Stimulated activated CD8-positive, alpha-beta memory T cell treated with anti-CD3 and anti-CD28 coated beads, Interleukin-12 subunit alpha, Interleukin-12 subunit beta, amount 100 ng/mL, for 24 hours (primary cell): ENCODE data around the gene KCP.

Experiments
- DNase-seq: peaks from one replicate; pipeline ENCODE4 v3.0.0-alpha.2; 2020; ENCODE audit errors: extremely low read depth

Gene KCP

GRCh38 chr7:128827971-128828711, 82.4 kb downstream of the KCP start:
- no peak for DNase-seq

- DNase-seq: no peak
Observed at GRCh38 chr7:128827248-128827958, 83.1 kb downstream of the KCP start.

GRCh38 chr7:128826916-128827247, 83.6 kb downstream of the KCP start:
- DNase-seq: no peak
